SK-N-SH (cell line): ENCODE results near the gene COPZ1. TPM values are rescaled to one million over a fixed set of nuclear protein-coding genes. Genes with fewer than 3 reads are reported as not detected.
A peak's percentile ranks its signal among the peaks of the same experiment; 100 is the strongest.

Experiments
- CTCF ChIA-PET: fragments of 300-600, 350-600 bp; formaldehyde crosslinking; extraction: SDS; loops from one replicate; lab custom pipeline; 2021; lab: Yijun Ruan, JAX
- POLR2A ChIA-PET: fragments of 350-600 bp; sonication (Branson Sonifier 250); formaldehyde crosslinking; extraction: SDS; loops from one replicate; lab custom pipeline; 2020; ENCODE audit warnings: antibody characterized with exemption, inconsistent platforms; lab: Yijun Ruan, JAX
- DNase-seq: peaks from one replicate; pipeline ENCODE4 v3.0.0; 2012
- H2AFZ ChIP-seq: fragments of 200-600 bp; sonication (generic); 2 replicates; pipeline ENCODE4 v1.8.1; 2016; ENCODE audit warnings: antibody characterized with exemption, mild to moderate bottlenecking, low read depth
- H3F3A ChIP-seq: fragments of 200-600 bp; sonication (generic); replicated peaks from 2 replicates; pipeline ENCODE3; 2016; ENCODE audit warnings: antibody characterized with exemption, mild to moderate bottlenecking; ENCODE audit not compliant: insufficient read depth
- H3K27ac ChIP-seq, 2 experiments: fragments of 200-500 bp in 1 of 2; fragments of 200-600 bp in 1 of 2; sonication (Bioruptor generic) in 1 of 2; sonication (generic), shearing (Covaris generic) in 1 of 2; 2 replicates each; pipeline versions ENCODE4 v1.5.1 to v1.6.1; 2014 to 2016; ENCODE audit warnings: low read depth in 2 of 2, inconsistent platforms in 1 of 2, low read length in 1 of 2, mild to moderate bottlenecking in 1 of 2, mixed read lengths in 1 of 2
- H3K27me3 ChIP-seq: fragments of 200-600 bp; sonication (generic), shearing (Covaris generic); 2 replicates; pipeline ENCODE4 v1.6.1; 2016; ENCODE audit warnings: mixed run types; ENCODE audit not compliant: insufficient read depth
- H3K36me3 ChIP-seq, 2 experiments: fragments of 200-500 bp in 1 of 2; fragments of 200-600 bp in 1 of 2; sonication (Bioruptor generic) in 1 of 2; sonication (generic) in 1 of 2; replicated peaks in 1 of 2; 2 replicates each; pipeline versions ENCODE3 to v1.5.1; 2014 to 2016; ENCODE audit warnings: low read length in 1 of 2, mild to moderate bottlenecking in 1 of 2; ENCODE audit not compliant: insufficient read depth in 2 of 2, control insufficient read depth in 1 of 2
- H3K4me1 ChIP-seq, 2 experiments: fragments of 200-500 bp in 1 of 2; fragments of 200-600 bp in 1 of 2; sonication (Bioruptor generic) in 1 of 2; sonication (generic), shearing (Covaris generic) in 1 of 2; 2 replicates each; pipeline versions ENCODE4 v1.5.1 to v1.6.1; 2014 to 2016; ENCODE audit warnings: low read depth in 1 of 2, low read length in 1 of 2, mixed run types in 1 of 2; ENCODE audit not compliant: insufficient read depth in 2 of 2, control insufficient read depth in 1 of 2
- H3K4me2 ChIP-seq: fragments of 200-600 bp; sonication (generic), shearing (Covaris generic); 2 replicates; pipeline ENCODE4 v1.6.1; 2017; ENCODE audit warnings: mixed run types
- H3K4me3 ChIP-seq, 2 experiments: fragments of 200-500 bp in 1 of 2; fragments of 200-600 bp in 1 of 2; sonication (Bioruptor generic) in 1 of 2; sonication (generic), shearing (Covaris generic) in 1 of 2; 2 replicates each; pipeline versions ENCODE4 v1.5.1 to v1.8.1; 2014 to 2016; ENCODE audit warnings: low read depth in 2 of 2, inconsistent platforms in 1 of 2, low read length in 1 of 2, mild to moderate bottlenecking in 1 of 2, mixed read lengths in 1 of 2, moderate library complexity in 1 of 2
- H3K79me2 ChIP-seq: fragments of 200-600 bp; sonication (generic); 2 replicates; pipeline ENCODE4 v1.8.1; 2017; ENCODE audit warnings: mild to moderate bottlenecking; ENCODE audit not compliant: insufficient read depth
- H3K9ac ChIP-seq: fragments of 200-600 bp; sonication (generic); 2 replicates; pipeline ENCODE4 v1.6.1; 2017; ENCODE audit warnings: mixed run types
- H3K9me2 ChIP-seq: fragments of 200-600 bp; sonication (generic); 2 replicates; pipeline ENCODE4 v1.6.1; 2017; ENCODE audit warnings: mixed run types
- H3K9me3 ChIP-seq: fragments of 200-600 bp; sonication (generic); 2 replicates; pipeline ENCODE4 v1.6.1; 2017; ENCODE audit warnings: mixed run types, mild to moderate bottlenecking, moderate library complexity
- H4K20me1 ChIP-seq: fragments of 200-600 bp; sonication (generic); 2 replicates; pipeline ENCODE4 v1.6.1; 2017; ENCODE audit warnings: mild to moderate bottlenecking, mixed run types; ENCODE audit not compliant: insufficient read depth
- ELF1 ChIP-seq: IDR thresholded peaks from 2 replicates; pipeline ENCODE4 v1.4.0; 2012
- EP300 ChIP-seq, 2 experiments: IDR thresholded peaks; 2 replicates each; pipeline versions ENCODE4 v1.4.0 to v1.6.1; 2012; ENCODE audit warnings: borderline replicate concordance in 1 of 2, low read depth in 1 of 2, low read length in 1 of 2
- EZH2phosphoT487 ChIP-seq: fragments of 200-600 bp; sonication (generic); IDR thresholded peaks from 2 replicates; pipeline ENCODE4 v1.6.1; 2017; ENCODE audit warnings: low read depth, mixed run types, mild to moderate bottlenecking, antibody characterized with exemption, moderate library complexity, borderline replicate concordance
- FOSL2 ChIP-seq: IDR thresholded peaks from 2 replicates; pipeline ENCODE4 v1.4.0; 2012; ENCODE audit warnings: low read depth, mild to moderate bottlenecking, moderate library complexity, borderline replicate concordance
- FOXM1 ChIP-seq: IDR thresholded peaks from 2 replicates; pipeline ENCODE4 v1.4.0; 2012; ENCODE audit warnings: low read depth, mild to moderate bottlenecking
- GABPA ChIP-seq: IDR thresholded peaks from 2 replicates; pipeline ENCODE4 v1.4.0; 2012; ENCODE audit warnings: low read depth, mild to moderate bottlenecking
- JUND ChIP-seq: IDR thresholded peaks from 2 replicates; pipeline ENCODE4 v1.4.0; 2012
- MAX ChIP-seq: IDR thresholded peaks from 2 replicates; pipeline ENCODE4 v1.4.0; 2012; ENCODE audit warnings: low read depth
- MXI1 ChIP-seq: IDR thresholded peaks from 2 replicates; pipeline ENCODE4 v1.6.1; 2012; ENCODE audit warnings: mild to moderate bottlenecking, low read depth, low read length, improper control_type of control experiment
- POLR2AphosphoS5 ChIP-seq: IDR thresholded peaks from 2 replicates; pipeline ENCODE4 v1.6.1; 2012; ENCODE audit warnings: low read depth, low read length
- RXRA ChIP-seq: IDR thresholded peaks from 2 replicates; pipeline ENCODE4 v1.4.0; 2012; ENCODE audit warnings: low read depth, mild to moderate bottlenecking, borderline replicate concordance
- TAF1 ChIP-seq: IDR thresholded peaks from 2 replicates; pipeline ENCODE4 v1.6.1; 2012; ENCODE audit warnings: low read depth, mild to moderate bottlenecking, low read length, moderate library complexity, borderline replicate concordance
- TEAD4 ChIP-seq: IDR thresholded peaks from 2 replicates; pipeline ENCODE4 v1.4.0; 2012; ENCODE audit warnings: mild to moderate bottlenecking, borderline replicate concordance; ENCODE audit not compliant: insufficient read depth
- YY1 ChIP-seq: IDR thresholded peaks from 2 replicates; pipeline ENCODE4 v1.4.0; 2012; ENCODE audit warnings: low read depth, mild to moderate bottlenecking
- ZBTB33 ChIP-seq: IDR thresholded peaks from 2 replicates; pipeline ENCODE4 v1.4.0; 2012; ENCODE audit warnings: low read depth, borderline replicate concordance
- WGBS: methylation state at CpG from one replicate; pipeline ENCODE4 v1.1.6; 2017; ENCODE audit warnings: low lambda C conversion rate; 5-methylcytosine and 5-hydroxymethylcytosine counted together
- polyA plus RNA-seq, 3 experiments: library from polyadenylated mRNA; depleted of rRNA; stranded (reverse); fragments of >200 nt; gene quantifications; 2 replicates each; pipeline ENCODE4 v1.2.3, GENCODE V29; 2012
- TF ChIP-seq, protein P1 (sequence below): fragments of 150-350 bp; IDR thresholded peaks from 2 replicates; pipeline ENCODE4 v1.6.1; 2016; ENCODE audit warnings: mild to moderate bottlenecking, low read depth, low read length

COPZ1 gene
- polyA plus RNA-seq, 1 of the 3 experiments (the other 2 are of a cell fraction), result 111 TPM

DNA sequence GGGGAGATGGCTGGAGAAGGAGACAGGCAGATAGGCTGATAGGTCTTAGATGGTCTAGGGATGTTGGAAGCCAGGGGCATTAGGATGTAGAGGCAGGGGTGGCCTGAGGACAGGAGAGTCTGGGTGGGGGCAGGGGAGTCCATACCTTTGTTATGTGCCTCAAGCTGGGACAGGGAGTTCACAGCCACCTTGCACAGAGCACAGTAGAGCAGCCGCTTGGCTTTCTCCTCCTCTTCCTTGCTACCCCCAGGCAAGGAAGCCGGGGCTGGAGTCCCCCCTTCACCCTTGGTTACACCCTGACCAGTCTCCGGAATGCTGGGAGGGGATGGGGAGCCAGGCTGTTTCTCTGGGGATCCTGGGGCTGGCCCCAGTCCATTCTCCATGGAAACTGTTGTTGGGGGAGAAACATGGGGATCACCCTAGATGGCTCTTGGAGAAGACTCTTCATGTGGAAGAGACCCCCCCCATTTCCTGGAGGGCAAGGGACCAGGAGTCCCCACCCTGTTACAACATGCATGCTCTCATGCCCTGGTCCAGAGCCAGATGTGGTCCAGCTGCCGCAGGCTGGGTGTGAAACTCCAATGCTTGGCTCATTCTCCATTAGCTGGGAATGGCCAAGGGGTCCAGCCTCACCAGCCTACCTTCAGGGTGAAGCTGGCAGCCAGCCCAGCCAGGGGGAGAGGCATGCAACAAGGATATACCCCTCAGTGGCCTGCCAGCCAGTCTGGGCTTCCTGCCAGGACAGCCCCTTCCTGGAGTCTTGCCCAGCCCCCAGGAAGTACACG, 46.6 kb downstream of the COPZ1 start (continued):
- TF ChIP-seq, protein P1, sequence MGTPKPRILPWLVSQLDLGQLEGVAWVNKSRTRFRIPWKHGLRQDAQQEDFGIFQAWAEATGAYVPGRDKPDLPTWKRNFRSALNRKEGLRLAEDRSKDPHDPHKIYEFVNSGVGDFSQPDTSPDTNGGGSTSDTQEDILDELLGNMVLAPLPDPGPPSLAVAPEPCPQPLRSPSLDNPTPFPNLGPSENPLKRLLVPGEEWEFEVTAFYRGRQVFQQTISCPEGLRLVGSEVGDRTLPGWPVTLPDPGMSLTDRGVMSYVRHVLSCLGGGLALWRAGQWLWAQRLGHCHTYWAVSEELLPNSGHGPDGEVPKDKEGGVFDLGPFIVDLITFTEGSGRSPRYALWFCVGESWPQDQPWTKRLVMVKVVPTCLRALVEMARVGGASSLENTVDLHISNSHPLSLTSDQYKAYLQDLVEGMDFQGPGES, result no peak
- TF ChIP-seq YY1, result no peak
- TF ChIP-seq POLR2AphosphoS5, result no peak
- no peak for TF ChIP-seq GABPA
- no peak for TF ChIP-seq MAX
- no peak for TF ChIP-seq RXRA
- peak; percentile 67; the same call in 1 of the 2 replicates for TF ChIP-seq MXI1
- no peak for TF ChIP-seq FOSL2
- TF ChIP-seq JUND, result no peak
- no peak for TF ChIP-seq FOXM1
- TF ChIP-seq TAF1, result no peak
- no peak for TF ChIP-seq TEAD4
- TF ChIP-seq, all 33 proteins: peak for 6

DNA sequence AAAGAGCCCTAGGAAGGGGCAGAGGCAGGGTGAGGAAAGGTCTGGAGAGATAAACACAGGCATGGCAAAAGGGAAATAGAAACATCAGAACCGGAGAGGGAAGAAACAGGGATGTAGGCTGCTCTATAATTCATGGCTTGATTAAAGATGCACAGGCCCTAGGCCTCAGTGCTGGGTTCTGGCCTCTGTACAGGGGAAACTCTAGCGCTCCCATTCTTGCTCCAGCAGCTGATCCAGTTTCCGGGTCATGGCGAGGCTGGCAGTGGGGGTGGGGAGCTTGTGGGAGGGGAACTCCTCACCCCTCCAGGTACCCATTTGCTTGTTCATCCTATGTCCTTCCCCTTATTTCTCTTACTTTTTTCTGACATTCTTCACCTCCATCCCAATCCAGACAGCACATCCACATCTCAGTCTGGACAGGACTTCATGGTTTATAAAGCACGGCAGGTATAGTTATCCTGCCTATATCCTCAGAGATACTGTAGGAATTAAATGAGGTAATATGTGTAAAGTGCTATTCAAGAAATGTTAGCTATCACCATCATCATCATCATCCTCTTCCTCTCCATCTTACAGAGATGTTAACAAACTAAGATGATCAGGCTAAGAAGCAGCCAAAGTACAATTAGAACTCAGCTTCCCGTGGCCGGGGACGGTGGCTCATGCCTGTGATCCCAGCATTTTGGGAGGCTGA, 47.3 kb downstream of the COPZ1 start:
- Histone ChIP-seq H3K4me1 (peaks cover 11 to 41% of the 10 kb centered on the region in 2 experiments; a peak in 2 of 4 replicates), H2AFZ (no peak overlapping the region), H3K36me3 (no peaks in the 10 kb centered on the region), H3K27ac (peak overlapping the region; percentile 29 to 62; a peak in 3 of 4 replicates), H3K9ac (no peak overlapping the region), H3K27me3 (no peaks in the 10 kb centered on the region), H4K20me1 (no peaks in the 10 kb centered on the region), H3K4me3 (no peak overlapping the region), H3K9me3 (no peaks in the 10 kb centered on the region), H3K4me2 (no peak overlapping the region), H3K79me2 (no peaks in the 10 kb centered on the region), H3K9me2 (no peaks in the 10 kb centered on the region), H3F3A (peaks cover 5% of the 10 kb centered on the region)
- WGBS, result 67% methylated on average over 8 of the region's 8 CpGs
- DNase-seq, result no peak
- CTCF ChIA-PET, result interaction anchor here (1.0 to 3.3 kb wide), 14 partner anchors 7 to 372 kb away, joined by 3 to 69 read pairs (median 9); partner anchors contain the start of genes CBX5, HNRNPA1, HOXC9 and ZNF385A
- POLR2A ChIA-PET, result interaction anchor here (1.0 to 1.7 kb wide), 2 partner anchors 13 to 92 kb away, joined by 4 to 6 read pairs; partner anchors contain the start of genes CBX5 and HNRNPA1
- TF ChIP-seq MXI1 (peak; percentile 19), EZH2phosphoT487 (no peak), ELF1 (no peak), JUND (no peak), EP300 (IDR thresholded peaks at IDR 0.05; ENCODE audit: borderline replicate concordance in 1 of 2, low read depth in 1 of 2, low read length in 1 of 2) (0 out of 4 replicates have a peak, but pooled peaks of 1 of the 2 experiments have one; percentile 2), ZBTB33 (no peak)
- TF ChIP-seq, protein P1, result no peak
